Astrocyte (in vitro differentiated cells and primary cell): ENCODE measurements around the gene MT1G. TPM values are rescaled to one million over a fixed set of nuclear protein-coding genes. Genes with fewer than 3 reads are reported as not detected.

Experiments used
- DNase-seq: peaks from one replicate; pipeline ENCODE4 v3.0.0-alpha.2; 2010; ENCODE audit warnings: low read depth
- FAIRE-seq: peaks from 2 replicates; lab custom pipeline; 2011; peaks lifted over from hg19 to GRCh38; lab: Jason Lieb, UNC
- H2AFZ ChIP-seq: 2 replicates; pipeline ENCODE4 v1.6.0; 2012; ENCODE audit warnings: low read depth, low read length, inconsistent platforms
- H3K27ac ChIP-seq: 2 replicates; pipeline ENCODE4 v1.5.1; 2011; ENCODE audit warnings: low read depth, low read length, inconsistent platforms
- H3K27me3 ChIP-seq: 2 replicates; pipeline ENCODE4 v1.6.0; 2011; ENCODE audit warnings: low read length, inconsistent platforms; ENCODE audit not compliant: insufficient read depth
- H3K36me3 ChIP-seq: 2 replicates; pipeline ENCODE4 v1.5.1; 2011; ENCODE audit warnings: low read length, inconsistent platforms; ENCODE audit not compliant: insufficient read depth
- H3K4me1 ChIP-seq: 2 replicates; pipeline ENCODE4 v1.5.1; 2011; ENCODE audit warnings: low read length, inconsistent platforms; ENCODE audit not compliant: insufficient read depth
- H3K4me2 ChIP-seq: 2 replicates; pipeline ENCODE4 v1.6.0; 2012; ENCODE audit warnings: low read length, inconsistent platforms
- H3K4me3 ChIP-seq: 2 replicates; pipeline ENCODE4 v1.5.1; 2011; ENCODE audit warnings: low read depth, mild to moderate bottlenecking, low read length, inconsistent platforms; ENCODE audit not compliant: insufficient read depth
- H3K79me2 ChIP-seq: 2 replicates; pipeline ENCODE4 v1.6.0; 2012; ENCODE audit warnings: mild to moderate bottlenecking, low read length, inconsistent platforms; ENCODE audit not compliant: insufficient read depth
- H3K9ac ChIP-seq: 2 replicates; pipeline ENCODE4 v1.6.0; 2012; ENCODE audit warnings: mild to moderate bottlenecking, low read length, inconsistent platforms
- H3K9me3 ChIP-seq: 2 replicates; pipeline ENCODE4 v1.5.1; 2012; ENCODE audit warnings: low read depth, mild to moderate bottlenecking, low read length, inconsistent platforms; ENCODE audit not compliant: insufficient read depth
- H4K20me1 ChIP-seq: 2 replicates; pipeline ENCODE4 v1.6.0; 2012; ENCODE audit warnings: low read length, inconsistent platforms; ENCODE audit not compliant: insufficient read depth
- H3K27ac Mint-ChIP-seq: one replicate; pipeline ENCODE4 v1.8.0; 2021; ENCODE audit warnings: mild to moderate bottlenecking, mixed read lengths; ENCODE audit not compliant: unreplicated experiment
- H3K27me3 Mint-ChIP-seq: one replicate; pipeline ENCODE4 v1.8.0; 2021; ENCODE audit warnings: low read depth, mixed read lengths; ENCODE audit not compliant: unreplicated experiment
- H3K36me3 Mint-ChIP-seq: one replicate; pipeline ENCODE4 v1.8.0; 2021; ENCODE audit warnings: low read depth, mixed read lengths; ENCODE audit not compliant: unreplicated experiment
- H3K4me1 Mint-ChIP-seq: one replicate; pipeline ENCODE4 v1.8.0; 2021; ENCODE audit warnings: low read depth, mixed read lengths; ENCODE audit not compliant: unreplicated experiment
- H3K4me3 Mint-ChIP-seq: one replicate; pipeline ENCODE4 v1.8.0; 2021; ENCODE audit warnings: mild to moderate bottlenecking, moderate library complexity, mixed read lengths; ENCODE audit not compliant: unreplicated experiment
- H3K9me3 Mint-ChIP-seq: one replicate; pipeline ENCODE4 v1.8.0; 2021; ENCODE audit warnings: mild to moderate bottlenecking, mixed read lengths; ENCODE audit not compliant: unreplicated experiment
- EZH2 ChIP-seq: IDR thresholded peaks from 2 replicates; pipeline ENCODE4 v1.6.1; 2012; ENCODE audit warnings: mild to moderate bottlenecking, low read length, inconsistent platforms; ENCODE audit not compliant: insufficient read depth
- total RNA-seq: library from RNA; stranded (reverse); gene quantifications from 2 replicates; pipeline ENCODE4 v1.2.1, GENCODE V29; 2021
- TF ChIP-seq, protein P1 (sequence below): IDR thresholded peaks from 2 replicates; pipeline ENCODE4 v1.5.1; 2011; ENCODE audit warnings: low read depth, mild to moderate bottlenecking, inconsistent platforms, low read length, moderate library complexity; ENCODE audit not compliant: insufficient read depth

Gene MT1G
- total RNA-seq, 1 donor from 2014 or later, result not detected

DNA sequence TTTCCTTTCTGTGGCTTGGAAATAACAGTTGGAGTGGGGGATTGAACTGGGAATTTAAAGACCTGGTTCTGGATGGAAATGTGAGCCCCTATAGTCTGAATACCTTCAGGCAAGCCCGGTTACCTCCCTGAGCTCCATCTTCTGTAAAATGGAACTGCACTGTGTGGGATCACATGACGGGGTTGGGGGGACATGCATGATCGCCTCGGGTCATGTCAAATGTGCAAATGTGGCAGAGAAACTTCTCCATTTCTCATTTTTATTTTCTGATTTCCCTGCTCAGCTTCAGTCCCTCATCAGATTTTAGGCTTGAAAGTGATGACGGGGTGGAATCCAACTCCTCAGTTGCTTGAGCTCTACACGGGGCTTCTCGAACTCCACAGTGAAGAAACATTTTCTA, 14.6 kb downstream of the MT1G start:
- peaks cover 1% of the 10 kb centered on the region for H3K4me1 Mint-ChIP-seq
- TF ChIP-seq, protein P1, sequence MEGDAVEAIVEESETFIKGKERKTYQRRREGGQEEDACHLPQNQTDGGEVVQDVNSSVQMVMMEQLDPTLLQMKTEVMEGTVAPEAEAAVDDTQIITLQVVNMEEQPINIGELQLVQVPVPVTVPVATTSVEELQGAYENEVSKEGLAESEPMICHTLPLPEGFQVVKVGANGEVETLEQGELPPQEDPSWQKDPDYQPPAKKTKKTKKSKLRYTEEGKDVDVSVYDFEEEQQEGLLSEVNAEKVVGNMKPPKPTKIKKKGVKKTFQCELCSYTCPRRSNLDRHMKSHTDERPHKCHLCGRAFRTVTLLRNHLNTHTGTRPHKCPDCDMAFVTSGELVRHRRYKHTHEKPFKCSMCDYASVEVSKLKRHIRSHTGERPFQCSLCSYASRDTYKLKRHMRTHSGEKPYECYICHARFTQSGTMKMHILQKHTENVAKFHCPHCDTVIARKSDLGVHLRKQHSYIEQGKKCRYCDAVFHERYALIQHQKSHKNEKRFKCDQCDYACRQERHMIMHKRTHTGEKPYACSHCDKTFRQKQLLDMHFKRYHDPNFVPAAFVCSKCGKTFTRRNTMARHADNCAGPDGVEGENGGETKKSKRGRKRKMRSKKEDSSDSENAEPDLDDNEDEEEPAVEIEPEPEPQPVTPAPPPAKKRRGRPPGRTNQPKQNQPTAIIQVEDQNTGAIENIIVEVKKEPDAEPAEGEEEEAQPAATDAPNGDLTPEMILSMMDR, result no peak
- TF ChIP-seq EZH2, result no peak
- no peak for DNase-seq
- no peak overlapping the region for H3K4me3 Mint-ChIP-seq
- Histone ChIP-seq H4K20me1 (no peaks in the 10 kb centered on the region), H3K36me3 (no peaks in the 10 kb centered on the region), H3K4me3 (no peak overlapping the region), H3K4me1 (peaks cover 9% of the 10 kb centered on the region), H3K79me2 (no peaks in the 10 kb centered on the region), H3K27me3 (peaks cover 55% of the 10 kb centered on the region), H3K27ac (no peak overlapping the region), H3K9me3 (no peaks in the 10 kb centered on the region), H2AFZ (no peak overlapping the region), H3K4me2 (no peak overlapping the region), H3K9ac (no peak overlapping the region)
- no peak overlapping the region for H3K27ac Mint-ChIP-seq
- no peak for FAIRE-seq
- no peaks in the 10 kb centered on the region for H3K36me3 Mint-ChIP-seq
- peaks cover 84% of the 10 kb centered on the region for H3K27me3 Mint-ChIP-seq
- H3K9me3 Mint-ChIP-seq, result no peaks in the 10 kb centered on the region

DNA sequence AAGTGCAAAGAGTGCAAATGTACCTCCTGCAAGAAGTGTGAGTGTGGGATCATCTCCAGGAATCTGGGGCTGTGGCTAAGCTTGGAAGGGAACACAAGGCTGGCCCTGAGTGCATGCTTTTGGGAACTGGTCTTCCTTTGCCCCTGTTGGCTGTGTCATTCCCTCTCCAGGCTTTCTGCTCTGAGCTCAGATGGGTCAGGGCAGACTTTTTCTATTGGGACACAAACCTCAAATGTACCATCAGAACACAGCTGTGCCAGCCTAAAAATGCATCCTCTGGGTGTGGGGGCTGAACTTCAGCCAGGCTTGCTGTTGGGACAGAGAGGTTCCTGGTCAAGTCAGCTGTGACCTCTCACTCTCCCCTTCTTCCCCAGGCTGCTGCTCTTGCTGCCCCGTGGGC, 15.3 kb downstream of the MT1G start:
- no peak overlapping the region for H2AFZ ChIP-seq
- TF ChIP-seq EZH2, result no peak
- TF ChIP-seq, protein P1, result no peak
- H3K27me3 ChIP-seq, result peaks cover 58% of the 10 kb centered on the region
- DNase-seq (no peak), FAIRE-seq (no peak)
- Mint-ChIP-seq H3K27me3 (peaks cover 83% of the 10 kb centered on the region), H3K27ac (no peak overlapping the region), H3K36me3 (no peaks in the 10 kb centered on the region), H3K4me1 (peaks cover 1% of the 10 kb centered on the region), H3K4me3 (no peak overlapping the region), H3K9me3 (no peaks in the 10 kb centered on the region)
- no peaks in the 10 kb centered on the region for H4K20me1 ChIP-seq
- no peaks in the 10 kb centered on the region for H3K79me2 ChIP-seq
- H3K9me3 ChIP-seq, result no peaks in the 10 kb centered on the region
- no peak overlapping the region for H3K4me2 ChIP-seq
- no peak overlapping the region for H3K27ac ChIP-seq
- H3K4me1 ChIP-seq, result peaks cover 4% of the 10 kb centered on the region
- no peak overlapping the region for H3K4me3 ChIP-seq
- H3K9ac ChIP-seq, result no peak overlapping the region
- no peaks in the 10 kb centered on the region for H3K36me3 ChIP-seq

DNA sequence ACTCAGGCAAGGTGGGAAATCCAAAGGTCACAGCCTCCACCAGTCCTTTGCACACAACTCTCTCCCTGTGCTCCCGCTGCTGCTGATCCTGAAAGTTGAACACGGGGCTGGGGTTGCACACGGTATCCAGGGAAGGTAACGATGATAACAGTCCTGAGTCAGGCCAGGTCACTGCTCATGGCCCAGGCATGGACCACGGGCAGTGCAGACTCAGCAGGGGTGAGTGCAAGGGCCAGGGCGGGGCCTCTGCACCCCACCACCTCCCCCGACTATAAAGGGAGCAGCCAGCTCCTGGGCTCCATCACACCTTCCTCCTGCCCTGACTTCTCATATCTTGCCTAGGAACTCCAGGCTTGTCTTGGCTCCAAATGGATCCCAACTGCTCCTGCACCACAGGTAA, 16.3 kb downstream of the MT1G start, which contains the start of gene MT1B:
MT1B (plus strand) TSS at position 301 of the 400 bp plus-strand sequence; CDS start at position 369, 68 bp downstream.
- Histone ChIP-seq H2AFZ (no peak within 1 kb of the TSS), H3K9me3 (no peaks in the 10 kb centered on the region), H4K20me1 (no peaks in the 10 kb centered on the region), H3K27me3 (peaks cover 64% of the 10 kb centered on the region), H3K4me1 (peaks cover 4% of the 10 kb centered on the region), H3K4me3 (no peak within 1 kb of the TSS), H3K9ac (no peak within 1 kb of the TSS), H3K79me2 (no peaks in the 10 kb centered on the region), H3K4me2 (no peak within 1 kb of the TSS), H3K36me3 (no peaks in the 10 kb centered on the region), H3K27ac (no peak within 1 kb of the TSS)
- Mint-ChIP-seq H3K4me3 (no peak within 1 kb of the TSS), H3K4me1 (no peaks in the 10 kb centered on the region), H3K9me3 (no peaks in the 10 kb centered on the region), H3K27me3 (peaks cover 85% of the 10 kb centered on the region), H3K27ac (no peak within 1 kb of the TSS), H3K36me3 (no peaks in the 10 kb centered on the region)
- TF ChIP-seq EZH2, result no peak
- TF ChIP-seq, protein P1, result no peak
- FAIRE-seq (no peak), DNase-seq (no peak)
